ENCODE measurements around the gene PACSIN2. TPM values are rescaled to one million over a fixed set of nuclear protein-coding genes. Genes with fewer than 3 reads are reported as not detected.

PACSIN2 gene
- total RNA-seq, 1 experiment from 2014 or later, result 8.3 TPM

GRCh38 chr22:43007519-43008102, 7.3 kb downstream of the PACSIN2 start:
- Histone ChIP-seq H3K36me3 (ENCODE audit: insufficient read depth, low read length) (no peaks in the 10 kb centered on the region), H3K79me2 (ENCODE audit: low read length) (no peaks in the 10 kb centered on the region), H3K27me3 (ENCODE audit: low read length) (no peaks in the 10 kb centered on the region; the same call in 1 of the 2 replicates), H3K4me3 (ENCODE audit: low read length) (no peak overlapping the region), H3K4me2 (ENCODE audit: low read depth, low read length, poor library complexity, severe bottlenecking) (no peak overlapping the region), H3K27ac (ENCODE audit: low read length) (no peak overlapping the region), H3K4me1 (ENCODE audit: low read length) (no peaks in the 10 kb centered on the region), H2AFZ (ENCODE audit: low read length) (no peak overlapping the region), H4K20me1 (ENCODE audit: insufficient read depth, low read depth, low read length) (peaks cover 54% of the 10 kb centered on the region), H3K9me3 (ENCODE audit: low read length) (no peaks in the 10 kb centered on the region), H3K9me2 (replicated peaks; ENCODE audit: insufficient read depth, low read length) (no peaks in the 10 kb centered on the region), H3K9ac (ENCODE audit: low read length) (no peak overlapping the region)
- no peak for DNase-seq

GRCh38 chr22:43006753-43007152, 8.2 kb downstream of the PACSIN2 start:
- no peak for DNase-seq
- Histone ChIP-seq H3K4me1 (ENCODE audit: low read length) (no peaks in the 10 kb centered on the region), H3K36me3 (ENCODE audit: insufficient read depth, low read length) (no peaks in the 10 kb centered on the region), H3K9ac (ENCODE audit: low read length) (no peak overlapping the region), H3K27me3 (ENCODE audit: low read length) (no peaks in the 10 kb centered on the region; the same call in 1 of the 2 replicates), H2AFZ (ENCODE audit: low read length) (no peak overlapping the region), H3K4me3 (ENCODE audit: low read length) (no peak overlapping the region), H3K9me3 (ENCODE audit: low read length) (no peaks in the 10 kb centered on the region), H3K79me2 (ENCODE audit: low read length) (no peaks in the 10 kb centered on the region), H3K27ac (ENCODE audit: low read length) (no peak overlapping the region), H3K4me2 (ENCODE audit: low read depth, low read length, poor library complexity, severe bottlenecking) (no peak overlapping the region), H3K9me2 (replicated peaks; ENCODE audit: insufficient read depth, low read length) (no peaks in the 10 kb centered on the region), H4K20me1 (ENCODE audit: insufficient read depth, low read depth, low read length) (peaks cover 62% of the 10 kb centered on the region)

GRCh38 chr22:43006016-43006505, 8.9 kb downstream of the PACSIN2 start:
- Histone ChIP-seq H3K4me1 (ENCODE audit: low read length) (no peaks in the 10 kb centered on the region), H3K27ac (ENCODE audit: low read length) (no peak overlapping the region), H3K4me2 (ENCODE audit: low read depth, low read length, poor library complexity, severe bottlenecking) (no peak overlapping the region), H3K79me2 (ENCODE audit: low read length) (no peaks in the 10 kb centered on the region), H4K20me1 (ENCODE audit: insufficient read depth, low read depth, low read length) (peaks cover 66% of the 10 kb centered on the region), H3K4me3 (ENCODE audit: low read length) (no peak overlapping the region), H3K9me3 (ENCODE audit: low read length) (no peaks in the 10 kb centered on the region), H3K9ac (ENCODE audit: low read length) (no peak overlapping the region), H3K27me3 (ENCODE audit: low read length) (no peaks in the 10 kb centered on the region; the same call in 1 of the 2 replicates), H3K36me3 (ENCODE audit: insufficient read depth, low read length) (no peaks in the 10 kb centered on the region), H2AFZ (ENCODE audit: low read length) (no peak overlapping the region), H3K9me2 (replicated peaks; ENCODE audit: insufficient read depth, low read length) (no peaks in the 10 kb centered on the region)
- no peak for DNase-seq

GRCh38 chr22:43005106-43005505, 9.8 kb downstream of the PACSIN2 start:
- H3K27ac ChIP-seq (ENCODE audit: low read length), result no peak overlapping the region
- H3K4me2 ChIP-seq (ENCODE audit: low read depth, low read length, poor library complexity, severe bottlenecking), result no peak overlapping the region
- no peaks in the 10 kb centered on the region for H3K4me1 ChIP-seq (ENCODE audit: low read length)

GRCh38 chr22:43004362-43005035, 10.4 kb downstream of the PACSIN2 start:
- Histone ChIP-seq H3K9me3 (ENCODE audit: low read length) (no peaks in the 10 kb centered on the region), H3K9ac (ENCODE audit: low read length) (no peak overlapping the region), H3K4me2 (ENCODE audit: low read depth, low read length, poor library complexity, severe bottlenecking) (no peak overlapping the region), H3K36me3 (ENCODE audit: insufficient read depth, low read length) (no peaks in the 10 kb centered on the region), H3K4me3 (ENCODE audit: low read length) (no peak overlapping the region), H3K27me3 (ENCODE audit: low read length) (no peaks in the 10 kb centered on the region; the same call in 1 of the 2 replicates), H3K9me2 (replicated peaks; ENCODE audit: insufficient read depth, low read length) (no peaks in the 10 kb centered on the region), H3K27ac (ENCODE audit: low read length) (no peak overlapping the region), H4K20me1 (ENCODE audit: insufficient read depth, low read depth, low read length) (peaks cover 76% of the 10 kb centered on the region), H3K4me1 (ENCODE audit: low read length) (no peaks in the 10 kb centered on the region), H3K79me2 (ENCODE audit: low read length) (no peaks in the 10 kb centered on the region), H2AFZ (ENCODE audit: low read length) (no peak overlapping the region)
- no peak for DNase-seq

More at GRCh38 chr22:43005106-43005505, 9.8 kb downstream of the PACSIN2 start:
- H4K20me1 ChIP-seq (ENCODE audit: insufficient read depth, low read depth, low read length), result peaks cover 71% of the 10 kb centered on the region
- no peak for DNase-seq
- H3K36me3 ChIP-seq (ENCODE audit: insufficient read depth, low read length), result no peaks in the 10 kb centered on the region
- no peak overlapping the region for H3K4me3 ChIP-seq (ENCODE audit: low read length)
- no peak overlapping the region for H2AFZ ChIP-seq (ENCODE audit: low read length)
- H3K79me2 ChIP-seq (ENCODE audit: low read length), result no peaks in the 10 kb centered on the region
- H3K9ac ChIP-seq (ENCODE audit: low read length), result no peak overlapping the region
- H3K9me2 ChIP-seq (replicated peaks; ENCODE audit: insufficient read depth, low read length), result no peaks in the 10 kb centered on the region
- H3K27me3 ChIP-seq (ENCODE audit: low read length), result no peaks in the 10 kb centered on the region; the same call in 1 of the 2 replicates
- H3K9me3 ChIP-seq (ENCODE audit: low read length), result no peaks in the 10 kb centered on the region

- Histone ChIP-seq H3K9ac (ENCODE audit: low read length) (no peak overlapping the region), H4K20me1 (ENCODE audit: insufficient read depth, low read depth, low read length) (peaks cover 78% of the 10 kb centered on the region), H3K79me2 (ENCODE audit: low read length) (no peaks in the 10 kb centered on the region), H3K36me3 (ENCODE audit: insufficient read depth, low read length) (no peaks in the 10 kb centered on the region), H2AFZ (ENCODE audit: low read length) (no peak overlapping the region), H3K4me2 (ENCODE audit: low read depth, low read length, poor library complexity, severe bottlenecking) (no peak overlapping the region), H3K27ac (ENCODE audit: low read length) (no peak overlapping the region), H3K27me3 (ENCODE audit: low read length) (no peaks in the 10 kb centered on the region; the same call in 1 of the 2 replicates), H3K9me3 (ENCODE audit: low read length) (no peaks in the 10 kb centered on the region), H3K9me2 (replicated peaks; ENCODE audit: insufficient read depth, low read length) (no peaks in the 10 kb centered on the region), H3K4me3 (ENCODE audit: low read length) (no peak overlapping the region), H3K4me1 (ENCODE audit: low read length) (no peaks in the 10 kb centered on the region)
- no peak for DNase-seq
Measured at GRCh38 chr22:43002202-43002586, 12.8 kb downstream of the PACSIN2 start.

GRCh38 chr22:43001271-43002201, 13.4 kb downstream of the PACSIN2 start:
- Histone ChIP-seq H3K4me3 (ENCODE audit: low read length) (no peak overlapping the region), H3K9me2 (replicated peaks; ENCODE audit: insufficient read depth, low read length) (no peaks in the 10 kb centered on the region), H4K20me1 (ENCODE audit: insufficient read depth, low read depth, low read length) (peaks cover 84% of the 10 kb centered on the region), H3K9me3 (ENCODE audit: low read length) (no peaks in the 10 kb centered on the region), H3K4me1 (ENCODE audit: low read length) (no peaks in the 10 kb centered on the region), H3K27me3 (ENCODE audit: low read length) (no peaks in the 10 kb centered on the region; the same call in 1 of the 2 replicates), H3K36me3 (ENCODE audit: insufficient read depth, low read length) (no peaks in the 10 kb centered on the region), H2AFZ (ENCODE audit: low read length) (no peak overlapping the region), H3K27ac (ENCODE audit: low read length) (no peak overlapping the region), H3K79me2 (ENCODE audit: low read length) (no peaks in the 10 kb centered on the region), H3K4me2 (ENCODE audit: low read depth, low read length, poor library complexity, severe bottlenecking) (no peak overlapping the region), H3K9ac (ENCODE audit: low read length) (no peak overlapping the region)
- DNase-seq, result no peak

Measured in Karpas-422 (cell line).